ENCODE data around the gene HCN3.
A peak's percentile ranks its signal among the peaks of the same experiment; 100 is the strongest.
"Not testable (repeated sequence)": the region's sequence is repeated elsewhere in the genome, so short reads cannot be mapped to it uniquely, and the experiment has no call there.

Gene HCN3

DNA sequence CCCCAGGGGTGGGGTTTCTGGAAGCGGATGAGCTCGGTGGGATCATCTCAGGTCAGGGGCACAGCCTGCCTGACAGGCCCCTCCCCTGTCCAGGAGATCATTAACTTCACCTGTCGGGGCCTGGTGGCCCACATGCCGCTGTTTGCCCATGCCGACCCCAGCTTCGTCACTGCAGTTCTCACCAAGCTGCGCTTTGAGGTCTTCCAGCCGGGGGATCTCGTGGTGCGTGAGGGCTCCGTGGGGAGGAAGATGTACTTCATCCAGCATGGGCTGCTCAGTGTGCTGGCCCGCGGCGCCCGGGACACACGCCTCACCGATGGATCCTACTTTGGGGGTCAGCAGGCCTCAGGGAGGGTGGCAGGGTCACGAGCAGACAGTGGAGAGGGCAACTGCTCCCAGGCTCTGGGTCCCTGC lies 8.4 kb downstream of the HCN3 start:
- DNase-seq = no peak

DNA sequence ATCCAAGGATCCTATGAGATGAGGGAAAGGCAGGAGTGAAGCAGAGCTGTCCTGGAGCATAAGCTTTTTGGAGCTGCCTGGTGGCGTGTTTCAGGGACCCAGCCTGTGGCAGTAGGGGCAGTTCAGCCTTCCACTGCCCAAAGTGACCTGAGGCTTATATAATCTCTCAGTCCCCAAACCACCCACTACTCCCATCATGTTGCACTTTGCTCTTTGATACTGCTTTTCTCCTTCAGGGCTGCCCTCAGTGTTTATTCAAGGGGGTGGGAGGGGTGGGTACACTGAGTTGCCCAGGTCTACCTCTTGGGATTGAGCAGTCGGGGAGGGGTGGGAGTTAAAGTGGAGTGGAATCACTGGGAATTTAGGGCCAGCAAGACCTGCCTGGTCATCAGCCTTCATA lies 9.3 kb downstream of the HCN3 start:
- no peak for DNase-seq

DNA sequence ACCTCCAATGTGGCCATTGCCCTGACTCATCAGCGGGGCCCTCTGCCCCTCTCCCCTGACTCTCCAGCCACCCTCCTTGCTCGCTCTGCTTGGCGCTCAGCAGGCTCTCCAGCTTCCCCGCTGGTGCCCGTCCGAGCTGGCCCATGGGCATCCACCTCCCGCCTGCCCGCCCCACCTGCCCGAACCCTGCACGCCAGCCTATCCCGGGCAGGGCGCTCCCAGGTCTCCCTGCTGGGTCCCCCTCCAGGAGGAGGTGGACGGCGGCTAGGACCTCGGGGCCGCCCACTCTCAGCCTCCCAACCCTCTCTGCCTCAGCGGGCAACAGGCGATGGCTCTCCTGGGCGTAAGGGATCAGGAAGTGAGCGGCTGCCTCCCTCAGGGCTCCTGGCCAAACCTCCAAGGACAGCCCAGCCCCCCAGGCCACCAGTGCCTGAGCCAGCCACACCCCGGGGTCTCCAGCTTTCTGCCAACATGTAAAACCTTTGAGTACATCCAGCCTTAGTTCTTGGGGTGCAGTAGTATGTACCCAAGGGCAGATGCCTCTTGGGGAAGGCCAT lies 10.8 kb downstream of the HCN3 start:
- DNase-seq = no peak

DNA sequence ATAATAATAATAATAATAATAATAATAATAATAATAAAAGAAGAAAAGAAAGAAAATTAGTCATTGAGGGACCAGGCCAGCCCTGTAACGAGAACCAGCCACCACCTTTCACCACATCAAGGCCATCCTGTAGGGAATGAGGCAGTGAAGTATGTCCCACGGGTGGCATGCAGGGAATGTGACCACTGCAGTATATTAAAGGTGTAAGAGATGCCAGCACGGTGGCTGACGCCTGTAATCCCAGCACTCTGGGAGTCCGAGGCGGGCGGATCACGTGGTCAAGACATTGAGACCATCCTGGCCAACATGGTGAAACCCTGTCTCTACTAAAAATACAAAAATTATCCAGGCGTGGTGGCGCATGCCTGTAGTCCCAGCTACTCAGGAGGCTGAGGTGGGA lies 13.7 kb downstream of the HCN3 start:
- DNase-seq = not testable (repeated sequence)

DNA sequence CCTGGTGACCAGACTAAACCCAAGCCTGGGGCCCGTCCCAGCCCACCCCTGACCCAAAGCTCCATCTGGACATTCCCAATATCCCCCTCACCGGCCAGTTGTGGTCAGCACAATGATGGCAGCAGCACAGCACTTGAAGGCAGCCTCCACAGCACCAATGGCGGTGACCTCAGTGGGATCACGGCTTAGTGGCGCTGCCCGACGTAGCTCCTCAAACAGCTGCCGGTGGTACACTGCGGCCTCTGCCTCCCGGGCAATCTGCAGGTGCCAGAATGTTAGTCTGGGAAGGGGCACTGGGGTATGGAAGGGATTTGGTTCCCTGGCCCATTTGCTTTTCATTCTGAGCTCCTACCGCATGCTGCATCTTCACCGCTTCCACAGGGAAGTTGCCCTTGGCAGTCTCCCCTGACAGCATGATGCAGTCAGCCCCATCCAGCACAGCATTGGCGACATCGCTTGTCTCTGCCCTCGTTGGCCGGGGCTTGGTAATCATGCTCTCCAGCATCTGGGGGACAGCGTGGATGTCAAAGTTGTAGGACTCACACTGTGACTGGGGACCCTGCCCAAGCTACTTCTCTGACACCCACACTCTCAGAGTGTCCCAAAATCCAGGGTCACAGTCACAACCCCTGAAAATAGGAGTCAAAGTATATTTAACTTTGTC lies 16.0 kb downstream of the HCN3 start:
- no peak for DNase-seq

DNA sequence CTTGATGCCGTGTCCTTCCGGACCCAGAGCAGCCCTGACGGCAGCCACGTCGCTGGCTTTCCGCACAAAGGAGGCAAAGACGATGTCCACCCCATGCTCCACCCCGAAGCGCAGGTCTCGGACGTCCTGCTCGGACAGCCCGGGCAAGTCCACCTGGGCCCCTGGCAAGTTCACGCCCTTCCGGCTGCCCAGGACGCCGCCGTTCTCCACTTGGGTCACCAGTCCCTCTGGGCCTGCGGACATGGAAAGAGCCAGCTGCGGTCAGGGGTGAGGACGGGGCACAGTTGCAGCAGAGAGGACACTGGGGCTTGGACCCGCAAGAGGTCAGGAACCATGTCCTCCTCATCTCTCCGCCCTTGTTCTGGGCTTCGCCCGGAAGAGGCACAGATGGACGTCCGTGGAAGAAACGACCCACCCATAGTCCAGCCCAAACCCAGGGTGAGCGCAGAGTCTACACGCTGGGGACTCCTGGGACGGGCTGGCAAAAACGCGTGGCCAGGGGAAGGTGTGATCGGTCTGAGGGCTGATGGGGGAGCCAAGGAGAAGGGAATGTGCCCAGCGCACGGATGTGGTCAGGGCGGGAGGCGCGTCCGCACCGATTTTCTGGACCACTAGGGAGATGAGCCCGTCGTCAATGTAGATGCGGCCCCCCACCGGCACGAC lies 17.4 kb downstream of the HCN3 start:
- DNase-seq = no peak

DNA sequence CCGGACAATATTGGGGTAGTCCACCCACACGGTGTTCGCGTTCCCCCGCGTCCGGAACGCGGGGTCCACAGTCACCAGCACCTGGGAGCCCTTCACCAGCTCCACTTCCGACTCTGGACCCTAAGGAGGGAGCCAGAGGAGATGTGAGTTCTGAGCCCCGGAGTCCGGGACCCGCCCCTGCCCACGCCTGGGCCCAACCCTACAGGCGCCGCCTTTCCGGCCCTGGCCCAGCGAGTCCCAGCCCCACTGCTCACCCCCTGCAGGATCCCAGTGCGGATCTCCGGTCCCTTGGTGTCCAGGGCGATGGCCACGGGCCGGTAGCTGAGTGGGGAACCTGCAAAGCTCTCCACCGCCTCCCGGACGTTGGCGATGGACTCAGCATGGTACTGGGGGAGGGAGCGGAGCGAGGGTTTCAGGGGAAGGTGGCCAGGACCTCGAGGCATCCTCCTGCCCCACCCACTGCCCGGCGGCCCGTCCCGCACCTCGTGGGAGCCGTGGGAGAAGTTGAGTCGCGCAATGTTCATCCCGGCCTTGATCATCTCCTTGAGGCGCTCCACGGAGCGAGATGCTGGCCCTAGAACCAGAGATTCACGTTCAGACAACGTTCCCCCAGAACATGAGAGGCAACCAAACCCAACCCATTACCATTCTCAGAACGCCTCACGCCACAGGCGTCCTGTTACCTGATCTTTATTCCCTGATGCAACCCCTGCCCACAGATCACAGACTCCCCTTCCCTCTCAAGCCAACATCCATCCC lies 18.1 kb downstream of the HCN3 start:
- DNase-seq = no peak

DNA sequence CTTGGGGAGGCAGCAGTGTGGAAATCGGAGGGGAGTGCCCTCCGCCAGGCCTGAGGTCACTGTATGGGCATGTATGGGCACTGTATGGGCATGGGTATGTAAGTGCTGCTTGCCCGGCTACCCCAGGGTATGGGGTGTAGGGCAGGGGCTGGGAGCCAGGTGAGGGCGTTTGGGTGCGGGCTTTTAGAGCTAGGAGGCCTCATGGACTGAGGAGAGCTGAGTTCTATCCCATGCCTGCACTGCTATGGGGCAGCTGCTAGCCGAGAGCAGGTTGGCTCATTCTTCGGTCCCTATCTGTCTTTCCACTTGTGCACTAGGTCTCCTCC lies 18.6 kb downstream of the HCN3 start:
- DNase-seq = no peak

DNA sequence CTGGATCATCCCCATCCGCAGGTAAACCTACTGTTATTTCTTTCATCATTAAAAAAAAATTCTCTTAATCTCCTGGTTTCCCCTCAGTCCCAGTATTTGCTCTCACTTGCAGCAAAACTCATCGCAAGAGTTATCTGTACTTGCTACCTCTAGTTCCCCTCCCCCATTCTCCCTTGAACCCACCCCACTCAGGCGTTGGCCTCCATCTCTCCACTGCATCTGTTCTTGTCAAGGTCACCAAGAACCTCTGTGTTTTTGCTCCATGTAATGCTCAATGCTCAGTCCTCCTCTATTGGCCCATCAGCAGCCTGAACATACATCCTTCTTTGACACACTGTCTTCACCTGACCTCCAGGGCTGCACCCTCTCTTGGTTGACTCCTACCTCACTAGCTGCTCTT lies 19.4 kb downstream of the HCN3 start:
- no peak for DNase-seq

DNA sequence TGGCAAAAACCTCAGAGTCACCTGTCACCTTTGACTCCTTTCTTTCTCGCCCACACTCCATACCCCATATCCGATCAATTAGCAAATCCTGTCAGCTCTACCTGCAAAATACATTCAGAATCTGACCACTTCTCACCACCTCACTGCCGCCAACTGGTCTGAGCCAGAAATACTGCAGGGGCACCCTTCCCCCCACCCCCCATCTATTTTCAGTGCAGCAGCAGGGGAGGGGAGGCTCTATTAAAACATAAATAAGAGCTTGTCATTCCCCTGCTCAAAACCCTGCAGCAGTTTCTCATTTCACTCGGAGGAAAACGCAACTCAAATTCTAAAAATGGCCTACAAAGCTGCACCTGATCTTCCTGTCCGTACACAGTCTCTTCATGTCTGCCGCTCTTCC lies 20.1 kb downstream of the HCN3 start:
- DNase-seq = no peak

DNA sequence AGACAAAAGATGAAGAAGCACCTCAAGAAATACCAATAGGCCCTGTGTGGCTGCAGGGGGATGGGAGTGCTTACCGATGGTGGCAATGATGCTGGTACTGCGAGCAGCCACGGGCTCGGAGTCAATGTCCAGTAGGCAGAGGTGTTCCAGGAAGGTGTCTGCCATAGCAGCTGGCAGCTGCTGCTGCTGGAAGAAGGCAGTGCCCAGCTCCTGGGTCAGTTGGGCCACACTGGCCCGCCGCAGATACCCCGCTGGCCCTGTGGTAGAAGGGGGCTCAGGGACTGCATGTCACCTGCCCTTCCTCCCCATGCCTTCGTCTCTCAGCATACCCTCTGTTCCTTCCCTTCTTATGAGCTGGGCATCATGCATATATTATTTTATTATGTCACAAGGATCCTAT lies 22.8 kb downstream of the HCN3 start:
- DNase-seq = no peak

DNA sequence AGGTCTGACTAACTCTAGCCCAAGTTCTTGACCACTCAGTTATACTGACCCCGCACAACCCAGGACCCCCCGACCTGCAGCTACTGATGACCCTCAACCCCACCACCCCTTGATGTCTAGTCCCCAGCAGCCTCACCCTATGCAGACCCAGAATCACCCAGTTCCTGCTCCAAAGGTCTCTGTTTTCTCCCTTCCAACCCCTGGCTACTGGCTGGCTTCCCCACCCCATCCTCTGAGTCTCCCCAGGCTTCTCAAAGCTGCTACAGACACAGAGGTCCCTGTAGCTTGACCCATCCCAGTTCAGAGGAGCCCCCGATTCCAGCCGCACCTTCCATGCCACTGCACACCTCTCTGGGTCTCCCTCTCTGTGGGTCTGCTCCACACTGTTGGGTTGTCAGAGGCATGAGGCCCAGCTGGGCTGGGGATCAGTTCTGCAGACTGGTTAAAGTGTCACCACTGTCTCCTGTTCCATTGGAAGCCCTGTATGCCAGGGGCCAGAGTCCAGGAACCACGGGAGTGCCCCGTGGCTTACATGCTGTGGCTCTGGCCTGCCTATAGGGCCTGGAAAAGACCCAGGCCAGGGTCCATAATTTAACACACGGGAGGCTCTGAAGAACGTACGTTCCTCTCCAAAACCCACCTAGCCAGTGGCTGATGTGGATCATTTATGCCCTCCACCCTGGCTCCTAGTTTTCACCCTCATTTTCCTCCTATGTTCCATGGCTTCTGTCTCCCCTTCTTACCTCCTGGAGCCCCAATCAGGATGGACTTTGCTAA lies 23.5 kb downstream of the HCN3 start:
- DNase-seq = no peak

DNA sequence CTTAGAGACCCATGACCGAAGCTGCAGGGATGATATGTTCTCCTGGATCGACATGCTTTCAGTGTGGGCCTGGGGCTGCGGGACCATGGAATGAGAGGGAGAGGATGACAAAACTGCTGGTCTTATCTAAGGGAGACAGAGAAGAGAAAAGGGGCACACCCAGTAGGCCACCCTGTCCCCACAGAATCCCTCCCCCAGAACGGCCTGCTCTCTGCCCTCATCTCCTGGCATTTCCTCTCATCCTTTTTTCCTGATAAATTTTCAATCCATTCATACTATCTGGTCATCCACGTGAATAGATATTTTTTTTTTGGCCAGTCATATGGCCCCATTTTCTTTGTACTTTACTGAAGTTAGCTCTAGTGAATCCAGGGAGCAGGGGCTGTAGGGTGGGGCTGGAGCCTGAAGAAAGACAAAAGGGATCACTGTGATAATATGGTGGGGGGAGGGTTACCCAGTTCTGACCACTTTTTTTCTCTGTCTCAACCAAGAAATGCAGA lies 24.1 kb downstream of the HCN3 start, which contains the start of gene PKLR:
Gene PKLR, minus strand, starts transcription at position 97 of the 500 bp plus-strand sequence. Its CDS starts 43 bp downstream, at position 54.
- DNase-seq = no peak

DNA sequence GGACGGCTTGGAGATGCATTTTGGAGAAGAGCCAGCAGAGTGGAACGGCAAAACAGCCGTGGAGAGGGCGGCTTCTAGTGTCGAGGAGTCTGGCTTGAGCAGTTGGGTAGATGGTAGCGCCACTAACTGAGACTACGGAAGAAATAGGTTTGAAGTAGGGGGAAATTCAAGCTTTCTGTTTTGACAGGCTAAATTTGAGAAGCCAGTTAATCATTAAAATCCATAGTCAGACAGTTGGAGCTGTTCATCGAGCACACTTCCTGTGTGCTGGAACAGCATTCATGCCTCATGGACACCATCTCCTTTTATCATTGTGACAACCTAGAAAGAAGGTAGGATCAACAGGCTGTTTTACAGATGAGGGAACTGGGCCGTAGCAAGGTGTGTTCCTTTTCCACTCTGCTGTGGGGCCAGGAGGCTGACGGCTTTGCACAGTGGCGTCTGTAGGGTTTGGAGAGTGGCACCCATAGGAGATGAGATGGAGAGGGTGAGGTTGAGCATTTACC lies 27.3 kb downstream of the HCN3 start:
- no peak for DNase-seq

DNA sequence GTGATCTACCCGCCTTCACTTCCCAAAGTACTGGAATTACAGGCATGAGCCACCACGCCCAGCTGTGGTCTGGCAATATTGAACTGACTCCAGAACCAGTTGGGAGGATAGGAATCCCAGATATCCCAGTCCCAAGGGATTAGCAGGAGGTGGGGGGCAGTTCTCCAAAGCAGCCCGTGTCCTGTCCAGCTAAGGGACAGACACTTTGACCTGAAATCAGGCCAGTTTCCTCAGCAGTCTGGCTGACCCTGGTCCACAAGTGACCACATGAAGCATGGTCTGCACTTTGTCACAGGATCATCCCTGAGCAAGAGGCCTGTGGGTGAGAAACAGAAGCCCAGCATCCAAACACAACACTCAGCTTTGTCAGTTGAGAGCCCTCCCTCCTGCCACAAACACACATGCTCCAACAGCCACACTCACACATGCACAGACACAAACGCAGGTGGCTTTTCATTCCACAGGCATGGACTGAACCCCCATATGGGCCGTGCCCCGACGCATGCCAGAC lies 28.7 kb downstream of the HCN3 start:
- no peak for DNase-seq

DNA sequence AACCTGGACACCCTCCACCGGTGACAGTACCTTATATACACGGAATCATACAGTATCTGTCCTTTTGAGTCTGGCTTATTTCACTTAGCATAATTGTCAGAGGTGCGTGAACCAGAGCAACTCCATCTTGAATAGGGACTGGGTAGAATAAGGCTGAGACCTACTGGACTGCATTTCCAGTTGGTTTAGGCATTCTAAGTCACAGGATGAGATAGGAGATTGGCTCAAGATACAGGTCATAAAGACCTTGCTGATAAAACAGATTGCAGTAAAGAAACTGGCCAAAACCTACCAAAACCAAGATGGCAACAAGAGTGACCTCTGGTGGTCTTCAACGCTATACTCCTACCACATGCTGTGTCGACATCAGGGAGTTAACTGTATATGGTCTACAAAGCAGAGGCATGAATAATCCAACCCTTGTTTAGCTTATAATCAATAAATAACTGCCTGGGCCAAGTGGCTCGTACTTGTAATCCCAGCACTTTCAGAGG lies 30.0 kb downstream of the HCN3 start:
- no peak for DNase-seq

DNA sequence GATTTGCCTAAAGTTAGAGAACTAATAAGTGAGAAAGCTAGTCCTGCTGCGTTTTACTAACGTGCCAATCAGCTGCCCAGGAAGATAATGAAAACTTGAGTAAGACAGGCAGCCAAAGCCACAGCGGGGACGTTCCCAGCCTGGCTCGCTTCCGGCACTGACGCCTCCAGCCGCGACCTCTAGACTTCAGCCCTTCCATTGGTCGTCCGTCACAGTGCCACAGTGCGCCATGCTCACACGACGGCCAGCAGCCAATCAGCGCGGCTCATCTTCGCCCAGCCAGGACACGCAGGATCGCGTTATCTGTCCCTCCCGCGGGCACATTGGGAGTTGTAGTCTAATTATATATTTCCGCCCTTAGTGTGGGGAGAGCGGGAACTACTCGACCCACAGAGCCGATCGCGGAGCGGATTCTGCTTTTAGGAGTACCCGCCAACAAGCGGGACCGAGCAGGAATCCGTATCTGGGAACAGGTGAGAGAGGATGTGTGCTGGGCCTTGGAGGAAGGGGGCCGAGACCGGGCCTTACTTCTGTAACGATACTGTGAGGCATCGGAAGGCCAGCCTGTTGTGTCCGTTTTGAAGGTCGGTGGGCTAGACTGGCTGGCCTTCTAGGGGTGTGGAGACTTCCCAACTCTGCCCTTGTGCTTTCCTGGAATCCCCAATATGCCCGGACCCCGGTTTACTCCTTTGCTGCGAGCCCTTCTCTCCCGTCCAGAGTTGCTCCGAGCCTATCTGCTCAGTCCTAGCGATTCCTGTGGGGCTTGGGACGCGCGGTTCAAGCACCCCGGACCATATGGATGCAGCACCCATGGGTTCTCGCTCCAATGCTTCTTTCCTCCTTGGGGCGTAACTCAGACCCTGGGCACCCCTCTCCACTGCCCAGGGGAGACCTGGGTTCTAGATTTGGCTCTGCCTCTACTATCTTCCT lies 31.5 kb downstream of the HCN3 start, which contains the start of gene FDPS:
Gene FDPS, plus strand, starts transcription at position 374 of the 930 bp plus-strand sequence. CDS start 924 bp downstream, outside the sequence.
- peak; percentile 80 to 99 for DNase-seq

DNA sequence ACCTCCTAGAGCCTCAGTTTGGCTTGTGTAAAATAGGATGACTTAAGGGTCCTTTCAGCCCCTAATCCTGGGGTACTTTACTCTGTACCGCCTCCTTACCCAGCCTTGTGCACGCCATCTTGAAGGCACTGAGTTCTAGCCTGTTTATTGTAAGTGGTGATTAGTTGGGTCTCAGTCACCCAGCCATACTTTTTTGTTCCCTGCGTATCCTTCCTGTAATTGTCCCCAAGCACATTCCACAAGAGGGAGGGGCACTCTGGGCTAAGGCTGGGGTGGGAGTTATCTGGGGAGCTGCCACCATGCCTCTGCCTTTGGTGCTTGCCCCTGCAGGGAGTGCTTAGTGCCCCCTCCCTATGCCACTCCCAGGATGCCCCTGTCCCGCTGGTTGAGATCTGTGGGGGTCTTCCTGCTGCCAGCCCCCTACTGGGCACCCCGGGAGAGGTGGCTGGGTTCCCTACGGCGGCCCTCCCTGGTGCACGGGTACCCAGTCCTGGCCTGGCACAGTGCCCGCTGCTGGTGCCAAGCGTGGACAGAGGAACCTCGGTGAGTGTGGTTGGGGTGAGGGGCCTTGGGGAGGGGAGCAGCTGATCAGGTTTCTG lies 32.3 kb downstream of the HCN3 start:
- DNase-seq = no peak

DNA sequence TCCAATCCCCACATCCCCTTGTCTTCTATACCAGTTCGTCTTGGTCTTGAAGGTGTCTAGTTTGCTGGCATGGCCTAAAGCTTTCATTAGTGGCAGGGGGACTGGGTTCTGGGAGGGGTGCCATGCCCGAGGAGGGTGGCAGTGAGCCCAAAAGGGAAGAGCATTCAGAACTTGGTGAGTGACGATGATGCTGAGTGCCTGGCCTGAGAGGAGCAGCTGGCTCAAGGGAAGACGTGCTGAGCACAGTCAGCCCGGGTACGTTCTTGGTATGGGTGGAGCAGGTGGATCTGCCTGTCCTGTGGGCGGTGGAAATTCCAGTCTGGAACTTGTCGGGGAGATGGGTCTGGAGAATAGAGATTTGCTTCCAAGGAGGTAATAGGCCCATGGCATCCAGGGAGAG lies 36.0 kb downstream of the HCN3 start:
- DNase-seq = no peak

DNA sequence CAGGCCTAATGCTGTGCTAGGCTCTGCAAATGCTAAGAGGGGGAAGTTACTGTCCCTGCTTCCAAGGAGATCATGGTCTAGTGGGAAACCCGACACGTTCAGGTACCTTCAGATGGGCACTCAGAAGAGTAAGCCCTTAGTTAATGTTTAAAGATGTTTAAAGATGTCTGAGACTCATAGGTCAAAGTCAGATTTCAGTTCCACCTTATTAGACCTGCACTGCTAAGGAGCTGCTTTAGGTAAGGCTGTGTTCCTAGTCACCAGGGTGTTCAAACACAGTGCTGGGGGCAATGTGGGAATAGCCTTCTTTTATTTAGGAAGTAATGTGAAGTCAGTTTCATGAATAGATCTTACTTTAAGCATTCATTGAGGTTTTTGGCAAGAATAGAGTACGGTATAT lies 39.7 kb downstream of the HCN3 start:
- DNase-seq = no peak

DNA sequence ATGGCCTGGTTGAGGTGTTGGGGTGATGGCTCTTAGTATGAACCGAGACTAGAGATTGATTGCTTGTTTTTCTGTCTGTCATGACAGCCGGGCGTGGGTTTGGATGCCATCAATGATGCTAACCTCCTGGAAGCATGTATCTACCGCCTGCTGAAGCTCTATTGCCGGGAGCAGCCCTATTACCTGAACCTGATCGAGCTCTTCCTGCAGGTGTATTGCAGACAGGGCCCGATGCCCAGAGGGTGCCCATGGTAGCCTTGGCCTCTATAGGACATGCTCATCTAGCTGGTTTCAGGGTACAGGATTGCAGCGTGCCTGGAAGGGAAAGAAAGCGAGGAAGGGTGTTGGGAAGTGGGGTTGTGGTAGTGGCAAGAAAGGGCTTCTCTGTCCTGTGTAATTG lies 40.8 kb downstream of the HCN3 start:
- DNase-seq = no peak
